HepG2 (cell line): ENCODE results near the gene SETD1A. TPM values are rescaled to one million over a fixed set of nuclear protein-coding genes. Genes with fewer than 3 reads are reported as not detected.

Source experiments
- ATAC-seq: fragments of 200-7000 bp; cut with Tn5 transposase; 3 replicates; pipeline ENCODE4 v1.9.1; 2020; ENCODE audit warnings: mild to moderate bottlenecking, moderate library complexity
- BruUV-seq: library from RNA; stranded (reverse); fragments of 400-500 nt; replicated peaks from 2 replicates; lab custom pipeline; 2021; lab: Mats Ljungman, UMichigan
- CTCF ChIA-PET: fragments of 300-600 bp; formaldehyde crosslinking; extraction: SDS; loops from one replicate; lab custom pipeline; 2021; ENCODE audit warnings: low total read pairs, inconsistent platforms, low intra/inter-chr PET ratio; lab: Yijun Ruan, JAX
- POLR2A ChIA-PET: fragments of 350-600 bp; sonication (Branson Sonifier 250); formaldehyde crosslinking; loops from one replicate; lab custom pipeline; 2020; ENCODE audit warnings: antibody characterized with exemption, inconsistent platforms; lab: Yijun Ruan, JAX
- DNase-seq: peaks from one replicate; pipeline ENCODE4 v3.0.0-alpha.2; 2015; ENCODE audit warnings: low spot score
- FAIRE-seq: peaks from 3 replicates; lab custom pipeline; 2011; peaks lifted over from hg19 to GRCh38; lab: Jason Lieb, UNC
- H2AFZ ChIP-seq: one replicate; pipeline ENCODE4 v1.6.1; 2011; ENCODE audit warnings: low read length, inconsistent platforms
- H3K27ac ChIP-seq: fragments of 300-600 bp; 3 replicates; pipeline ENCODE4 v1.8.0; 2011; ENCODE audit warnings: mixed run types, mild to moderate bottlenecking, mixed read lengths, low read length, inconsistent platforms; ENCODE audit not compliant: insufficient read depth; ENCODE audit errors: extremely low read length
- H3K27me3 ChIP-seq, 2 experiments: fragments of 200-600 bp in 1 of 2; 2 replicates in 1 of 2; 3 replicates in 1 of 2; pipeline versions ENCODE4 v1.6.0 to v1.8.0; 2011; ENCODE audit warnings: low read length in 2 of 2, mild to moderate bottlenecking in 2 of 2, moderate library complexity in 2 of 2, inconsistent platforms in 1 of 2; ENCODE audit not compliant: insufficient read depth in 2 of 2, control insufficient read depth in 1 of 2
- H3K36me3 ChIP-seq, 2 experiments: fragments of 200-600 bp in 1 of 2; replicated peaks in 1 of 2; 2 replicates in 1 of 2; 3 replicates in 1 of 2; pipeline versions ENCODE4 v1.5.1 to v1.8.0; 2011; ENCODE audit warnings: low read length in 2 of 2, inconsistent platforms in 1 of 2; ENCODE audit not compliant: insufficient read depth in 2 of 2, control insufficient read depth in 1 of 2
- H3K4me1 ChIP-seq: 2 replicates; pipeline ENCODE4 v1.5.1; 2012; ENCODE audit warnings: low read length, inconsistent platforms; ENCODE audit not compliant: insufficient read depth
- H3K4me2 ChIP-seq: 2 replicates; pipeline ENCODE4 v1.6.0; 2011; ENCODE audit warnings: low read depth, low read length, inconsistent platforms
- H3K4me3 ChIP-seq, 3 experiments: fragments of 200-600 bp in 1 of 3; sonication (generic), shearing (Covaris generic) in 1 of 3; replicated peaks in 1 of 3; 2 replicates each; pipeline ENCODE4 v1.5.1; 2011 to 2016; ENCODE audit warnings: low read length in 3 of 3, inconsistent platforms in 2 of 3, low read depth in 2 of 3, mild to moderate bottlenecking in 2 of 3, control low read depth in 1 of 3, mixed read lengths in 1 of 3; ENCODE audit not compliant: insufficient read depth in 1 of 3
- H3K79me2 ChIP-seq: one replicate; pipeline ENCODE4 v1.6.1; 2011; ENCODE audit warnings: low read length, inconsistent platforms; ENCODE audit not compliant: insufficient read depth
- H3K9ac ChIP-seq: 2 replicates; pipeline ENCODE4 v1.6.0; 2011; ENCODE audit warnings: mild to moderate bottlenecking, low read depth, low read length, inconsistent platforms; ENCODE audit not compliant: insufficient read depth
- H3K9me3 ChIP-seq: 2 replicates; pipeline ENCODE4 v1.5.1; 2012; ENCODE audit warnings: mild to moderate bottlenecking, low read length
- H4K20me1 ChIP-seq: 2 replicates; pipeline ENCODE4 v1.6.0; 2011; ENCODE audit warnings: inconsistent platforms, mild to moderate bottlenecking, low read length, moderate library complexity; ENCODE audit not compliant: insufficient read depth
- ATF4 ChIP-seq, 2 experiments: fragments of 450-650 bp in 1 of 2; sonication (generic) in 1 of 2; formaldehyde crosslinking; IDR thresholded peaks; 2 replicates each; pipeline versions ENCODE4 v1.5.0 to v1.8.0; 2020 to 2022; ENCODE audit warnings: mild to moderate bottlenecking in 1 of 2, missing genetic modification reagents in 1 of 2
- MIXL1 ChIP-seq: IDR thresholded peaks from 2 replicates; pipeline ENCODE4 v1.6.1; 2016
- PLSCR1 ChIP-seq: sonication (generic); formaldehyde crosslinking; IDR thresholded peaks from 2 replicates; pipeline ENCODE4 v1.5.0; 2020; ENCODE audit warnings: missing genetic modification reagents, mild to moderate bottlenecking, borderline replicate concordance
- SMAD1 ChIP-seq: sonication (generic); formaldehyde crosslinking; IDR thresholded peaks from 2 replicates; pipeline ENCODE4 v1.4.0; 2020; ENCODE audit warnings: missing genetic modification reagents, low read depth, mild to moderate bottlenecking, borderline replicate concordance
- TRIM24 ChIP-seq: sonication (generic); formaldehyde crosslinking; IDR thresholded peaks from 2 replicates; pipeline ENCODE4 v1.8.0; 2022; ENCODE audit warnings: mild to moderate bottlenecking, missing genetic modification reagents
- ZC3H13 ChIP-seq: sonication (generic); formaldehyde crosslinking; IDR thresholded peaks from 2 replicates; pipeline ENCODE4 v1.8.1; 2023; ENCODE audit warnings: mild to moderate bottlenecking, missing genetic modification reagents, moderate library complexity
- ZFP37 ChIP-seq: sonication (generic); formaldehyde crosslinking; IDR thresholded peaks from 2 replicates; pipeline ENCODE4 v1.4.0; 2020; ENCODE audit warnings: missing genetic modification reagents, borderline replicate concordance
- ZMYM3 ChIP-seq: sonication (generic); formaldehyde crosslinking; IDR thresholded peaks from 2 replicates; pipeline ENCODE4 v1.5.1; 2020; ENCODE audit warnings: mild to moderate bottlenecking, missing genetic modification reagents
- ZNF101 ChIP-seq: sonication (generic); formaldehyde crosslinking; IDR thresholded peaks from 2 replicates; pipeline ENCODE4 v1.4.0; 2020; ENCODE audit warnings: mild to moderate bottlenecking, low read depth, missing genetic modification reagents, borderline replicate concordance
- ZNF296 ChIP-seq: sonication (generic); formaldehyde crosslinking; conservative IDR thresholded peaks from 2 replicates; pipeline ENCODE4 v1.5.0; 2020; ENCODE audit warnings: mild to moderate bottlenecking, missing genetic modification reagents
- ZNF407 ChIP-seq: sonication (generic); formaldehyde crosslinking; IDR thresholded peaks from one replicate; pipeline ENCODE4 v1.5.1; 2020; ENCODE audit warnings: mild to moderate bottlenecking, missing genetic modification reagents; ENCODE audit errors: not compliant biosample characterization
- ZSCAN9 ChIP-seq: IDR thresholded peaks from 2 replicates; pipeline ENCODE4 v1.6.1; 2016; ENCODE audit warnings: borderline replicate concordance
- WGBS: methylation state at CpG from one replicate; pipeline ENCODE4 v1.1.6; 2017; ENCODE audit warnings: low lambda C conversion rate; 5-methylcytosine and 5-hydroxymethylcytosine counted together
- in situ Hi-C: cut with HindIII; loops from 2 replicates; pipeline ENCODE4 v1.10.0; 2017; ENCODE audit warnings: low pct_unique_long_range_greater_than_20kb; ENCODE audit not compliant: extremely low pct_ligation_motif_present
- intact Hi-C: fragments of 100-400 bp; cut with micrococcal nuclease; formaldehyde crosslinking; loops from one replicate; pipeline ENCODE4 v1.10.0; 2022; ENCODE audit not compliant: unreplicated experiment
- polyA plus RNA-seq, 8 experiments: library from polyadenylated mRNA; depleted of rRNA in 3 of 8; stranded (reverse) in 7 of 8; unstranded in 1 of 8; fragments of >200 nt; fragmentation: Illumina TruSeq in 4 of 8; extraction: Trizol in 4 of 8; gene quantifications; 2 replicates each; pipeline versions ENCODE4 v1.2.1 to v1.2.3, GENCODE V29; 2011 to 2016; ENCODE audit warnings: low read depth in 4 of 8, missing spikeins in 1 of 8, mixed read lengths in 1 of 8; ENCODE audit not compliant: insufficient read depth in 1 of 8
- total RNA-seq, 5 experiments: library from RNA; depleted of rRNA; stranded (reverse); fragments of >200 nt; fragmentation: Illumina TruSeq; extraction: Trizol; gene quantifications; 2 replicates each; pipeline ENCODE4 v1.2.3, GENCODE V29; 2016; ENCODE audit warnings: low read depth in 1 of 5

Gene SETD1A
- total and polyA plus RNA-seq, 2 of the 13 experiments (the other 11 are each of a cell fraction or from before 2014, with no cell fraction given): 3.8 to 5.6 TPM

GRCh38 chr16:30998852-30999761 is 41.6 kb downstream of the SETD1A start:
- BruUV-seq: no TSS peak
- H2AFZ ChIP-seq: peak overlapping the region; percentile 56
- WGBS: 12% methylated on average over 4 of the region's 6 CpGs
- in situ Hi-C loops (loop anchor here (10.0 to 25.0 kb wide), 2 partner anchors 713 to 876 kb away; partner anchors contain the start of gene ZNF267), intact Hi-C loops (loop anchor here (2.0 to 5.0 kb wide), 3 partner anchors 18 to 212 kb away; partner anchors contain the start of gene ZNF629)
- H3K9me3 ChIP-seq: no peaks in the 10 kb centered on the region
- DNase-seq: peak; percentile 92
- H3K9ac ChIP-seq: peak overlapping the region; percentile 74
- ChIA-PET CTCF (no interaction called here), POLR2A (interaction anchor here (0.9 to 5.9 kb wide), 25 partner anchors 14 to 702 kb away, joined by 3 to 81 read pairs (median 4); partner anchors contain the start of genes ARMC5, FUS, HSD3B7 and KAT8)
- FAIRE-seq: peak; percentile 87
- peak; percentile 49 for ATAC-seq
- peak overlapping the region; percentile 97 for H3K4me2 ChIP-seq
- H3K4me1 ChIP-seq: peaks cover 91% of the 10 kb centered on the region
- H3K36me3 ChIP-seq: no peaks in the 10 kb centered on the region
- H4K20me1 ChIP-seq: no peaks in the 10 kb centered on the region
- H3K4me3 ChIP-seq: peak overlapping the region; percentile 84 to 89 (median 84)
- H3K27ac ChIP-seq: peak overlapping the region; percentile 88
- no peaks in the 10 kb centered on the region; a peak in 1 of 5 replicates for H3K27me3 ChIP-seq
- no peaks in the 10 kb centered on the region for H3K79me2 ChIP-seq
- TF ChIP-seq ZSCAN9 (no peak; the same call in 1 of the 2 replicates), SMAD1 (CRISPR knock-in tag) (0 out of 2 replicates have a peak, but pooled peaks have one; percentile 77), MIXL1 (CRISPR knock-in tag) (no peak; the same call in 1 of the 2 replicates), ZMYM3 (CRISPR knock-in tag) (peak; percentile 93), TRIM24 (CRISPR knock-in tag) (no peak), ZNF296 (CRISPR knock-in tag) (0 out of 2 replicates have a peak, but pooled peaks have one; percentile 57), ATF4 (CRISPR knock-in tag; IDR thresholded peaks at IDR 0.05) (no peak), ZFP37 (no peak), ZC3H13 (CRISPR knock-in tag) (no peak), ZNF407 (CRISPR knock-in tag) (no peak), PLSCR1 (no peak), ZNF101 (CRISPR knock-in tag) (no peak)
